22Rv1 (cell line): ENCODE data around the gene DCAF11.

Source experiments
- H3K27ac ChIP-seq: fragments of 450-650 bp; 2 replicates; pipeline ENCODE4 v1.5.1; 2017
- CTCF ChIP-seq: fragments of 450-650 bp; IDR thresholded peaks from 2 replicates; pipeline ENCODE4 v1.5.1; 2017; ENCODE audit warnings: mild to moderate bottlenecking
- ZFX ChIP-seq: fragments of 450-650 bp; IDR thresholded peaks from 2 replicates; pipeline ENCODE4 v1.6.1; 2017; ENCODE audit warnings: antibody characterized with exemption, borderline replicate concordance

The DCAF11 gene

GRCh38 chr14:24093901-24094840 lies 20.4 kb upstream of the DCAF11 start, which contains the start of gene PCK2:
PCK2 (plus strand) TSS chr14:24094311; CDS start chr14:24094406, 95 bp downstream.
- peak within 1 kb of the TSS; percentile 85 for H3K27ac ChIP-seq
- no peak for TF ChIP-seq ZFX
- peak; percentile 16; the same call in 1 of the 2 replicates for TF ChIP-seq CTCF

- peak overlapping the region; percentile 85 for H3K27ac ChIP-seq
- TF ChIP-seq CTCF (no peak), ZFX (no peak)
Measured at GRCh38 chr14:24094841-24095270, 19.7 kb upstream of the DCAF11 start.

- peak overlapping the region; percentile 85 for H3K27ac ChIP-seq
- TF ChIP-seq ZFX (no peak), CTCF (no peak)
Measured at GRCh38 chr14:24095271-24096068, 19.1 kb upstream of the DCAF11 start.

GRCh38 chr14:24096545-24097181 lies 17.9 kb upstream of the DCAF11 start:
- TF ChIP-seq ZFX (no peak), CTCF (no peak)
- H3K27ac ChIP-seq, result no peak overlapping the region

- H3K27ac ChIP-seq, result no peak overlapping the region
- TF ChIP-seq ZFX (no peak), CTCF (no peak)
Measured at GRCh38 chr14:24098229-24098926, 16.2 kb upstream of the DCAF11 start.

GRCh38 chr14:24098927-24099813 lies 15.4 kb upstream of the DCAF11 start:
- no peak overlapping the region for H3K27ac ChIP-seq
- TF ChIP-seq ZFX (no peak), CTCF (no peak)
